ENCODE results near the gene ARHGDIB. TPM values are rescaled to one million over a fixed set of nuclear protein-coding genes. Genes with fewer than 3 reads are reported as not detected.
A peak's percentile ranks its signal among the peaks of the same experiment; 100 is the strongest.

The ARHGDIB gene
- total and polyA plus RNA-seq, 5 donors from 2014 or later, result 1,263 to 4,641 (median 3,646) TPM

DNA sequence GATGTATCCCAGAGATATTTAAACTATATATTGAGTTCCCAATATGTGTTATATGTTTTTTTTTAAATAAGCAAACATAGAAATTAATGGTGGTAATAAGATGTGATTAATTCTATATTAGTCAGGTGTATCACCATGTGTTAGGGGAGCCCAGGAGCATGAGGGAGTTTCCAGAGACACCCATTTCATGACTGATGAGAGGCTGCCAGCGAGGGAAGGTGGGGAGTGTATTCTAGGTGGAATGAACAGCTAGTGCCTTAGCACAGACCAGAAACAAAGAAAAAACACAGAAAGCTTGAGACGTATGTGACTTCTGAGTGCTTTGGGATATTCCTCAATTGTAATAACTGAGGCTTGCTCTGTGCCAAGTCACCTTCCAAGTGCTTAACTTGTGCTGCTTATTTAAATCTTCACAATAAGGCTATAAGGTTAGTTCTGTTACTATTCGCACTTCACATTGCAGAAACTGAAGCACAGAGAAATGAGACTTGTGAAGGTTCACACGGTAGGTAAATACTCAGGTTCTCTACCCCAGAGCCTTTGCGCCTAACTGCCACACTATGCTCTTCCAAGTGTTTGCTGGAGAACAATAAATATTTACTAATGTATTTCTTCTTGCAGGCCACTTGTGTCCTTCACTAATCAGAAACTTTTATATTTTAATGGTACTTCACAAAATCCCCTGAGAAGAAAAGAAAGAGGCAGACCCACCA is 57.9 kb downstream of the ARHGDIB start:
- Histone ChIP-seq H3K27me3 (ENCODE audit: control insufficient read depth, insufficient read depth, low read length) (no peaks in the 10 kb centered on the region), H3K4me1 (ENCODE audit: control insufficient read depth, insufficient read depth, low read length, poor library complexity, severe bottlenecking) (peaks cover 3% of the 10 kb centered on the region), H3K27ac (ENCODE audit: insufficient read depth, low read length, poor library complexity, severe bottlenecking) (no peak overlapping the region), H3K36me3 (ENCODE audit: control insufficient read depth, insufficient read depth, low read length) (no peaks in the 10 kb centered on the region), H3K9me3 (ENCODE audit: control insufficient read depth in 2 of 2, low read length in 2 of 2) (no peaks in the 10 kb centered on the region), H3K4me3 (ENCODE audit: low read depth, low read length) (no peak overlapping the region)
- ATAC-seq (ENCODE audit: low read depth in 2 of 2) (no peak), DNase-seq (no peak)
- H3K27me3 Mint-ChIP-seq, result no peaks in the 10 kb centered on the region
- H3K27ac Mint-ChIP-seq, result peak overlapping the region; percentile 42 to 78 (median 68)
- H3K36me3 Mint-ChIP-seq, result peaks cover 34% of the 10 kb centered on the region
- H3K4me3 Mint-ChIP-seq, result no peak overlapping the region
- H3K9me3 Mint-ChIP-seq, result peaks cover 0 to 3% (median 0%) of the 10 kb centered on the region in 7 donors
- H3K4me1 Mint-ChIP-seq, result peaks cover 13 to 38% (median 17%) of the 10 kb centered on the region in 4 donors

DNA sequence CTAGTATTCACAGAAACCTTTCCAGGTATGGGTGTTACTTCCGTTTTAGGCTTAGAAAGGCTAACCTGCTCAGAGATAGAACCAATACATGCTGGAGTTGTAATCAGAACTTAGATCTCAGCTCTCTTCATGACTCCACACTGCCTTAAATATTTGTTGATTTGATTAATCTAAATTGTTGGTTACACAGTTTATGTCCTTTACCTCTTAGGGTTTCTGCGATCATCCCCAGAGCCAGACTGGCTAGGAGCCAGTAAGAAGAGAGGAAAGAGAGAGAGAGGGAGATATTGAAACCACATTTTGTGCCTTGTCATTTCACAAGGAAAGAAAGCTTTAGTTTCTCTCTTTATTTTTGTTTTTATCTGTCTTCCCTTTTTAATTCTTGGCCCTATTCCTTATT is 58.9 kb downstream of the ARHGDIB start:
- Histone ChIP-seq H3K27me3 (ENCODE audit: control insufficient read depth, insufficient read depth, low read length) (no peaks in the 10 kb centered on the region), H3K4me3 (ENCODE audit: low read depth, low read length) (peak overlapping the region; percentile 20), H3K27ac (ENCODE audit: insufficient read depth, low read length, poor library complexity, severe bottlenecking) (no peak overlapping the region), H3K4me1 (ENCODE audit: control insufficient read depth, insufficient read depth, low read length, poor library complexity, severe bottlenecking) (peaks cover 3% of the 10 kb centered on the region), H3K9me3 (ENCODE audit: control insufficient read depth in 2 of 2, low read length in 2 of 2) (no peaks in the 10 kb centered on the region), H3K36me3 (ENCODE audit: control insufficient read depth, insufficient read depth, low read length) (no peaks in the 10 kb centered on the region)
- peaks cover 0 to 3% (median 0%) of the 10 kb centered on the region in 7 donors for H3K9me3 Mint-ChIP-seq
- ATAC-seq (ENCODE audit: low read depth in 2 of 2) (no peak), DNase-seq (no peak)
- no peak overlapping the region for H3K4me3 Mint-ChIP-seq
- no peak overlapping the region for H3K27ac Mint-ChIP-seq
- H3K36me3 Mint-ChIP-seq, result peaks cover 23% of the 10 kb centered on the region
- H3K27me3 Mint-ChIP-seq, result no peaks in the 10 kb centered on the region
- H3K4me1 Mint-ChIP-seq, result peaks cover 9 to 35% (median 12%) of the 10 kb centered on the region in 4 donors

DNA sequence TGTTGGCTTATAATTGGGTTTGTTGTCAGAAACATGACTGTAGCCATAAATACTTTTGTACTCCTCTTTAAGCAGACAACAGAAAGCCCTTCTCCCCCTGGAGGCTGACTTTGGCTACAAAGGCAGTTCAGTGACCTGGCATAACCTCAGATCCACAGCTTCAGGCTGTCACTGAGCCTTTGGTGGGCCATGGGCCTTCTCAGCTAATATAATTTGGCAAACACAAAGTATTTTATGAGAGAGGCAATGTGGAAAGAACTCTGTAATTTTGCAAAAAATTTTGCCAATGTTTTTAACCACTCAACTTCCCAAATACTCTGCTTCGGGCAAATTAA is 60.2 kb downstream of the ARHGDIB start:
- Histone ChIP-seq H3K4me1 (ENCODE audit: control insufficient read depth, insufficient read depth, low read length, poor library complexity, severe bottlenecking) (peaks cover 3% of the 10 kb centered on the region), H3K36me3 (ENCODE audit: control insufficient read depth, insufficient read depth, low read length) (no peaks in the 10 kb centered on the region), H3K4me3 (ENCODE audit: low read depth, low read length) (no peak overlapping the region), H3K27ac (ENCODE audit: insufficient read depth, low read length, poor library complexity, severe bottlenecking) (no peak overlapping the region), H3K9me3 (ENCODE audit: control insufficient read depth in 2 of 2, low read length in 2 of 2) (no peaks in the 10 kb centered on the region), H3K27me3 (ENCODE audit: control insufficient read depth, insufficient read depth, low read length) (no peaks in the 10 kb centered on the region)
- ATAC-seq (ENCODE audit: low read depth in 2 of 2) (no peak), DNase-seq (no peak)
- peaks cover 14% of the 10 kb centered on the region for H3K36me3 Mint-ChIP-seq
- H3K9me3 Mint-ChIP-seq, result peaks cover 0 to 2% (median 0%) of the 10 kb centered on the region in 7 donors
- no peak overlapping the region for H3K4me3 Mint-ChIP-seq
- H3K4me1 Mint-ChIP-seq, result peaks cover 0 to 32% (median 12%) of the 10 kb centered on the region in 4 donors
- no peaks in the 10 kb centered on the region for H3K27me3 Mint-ChIP-seq
- no peak overlapping the region for H3K27ac Mint-ChIP-seq

DNA sequence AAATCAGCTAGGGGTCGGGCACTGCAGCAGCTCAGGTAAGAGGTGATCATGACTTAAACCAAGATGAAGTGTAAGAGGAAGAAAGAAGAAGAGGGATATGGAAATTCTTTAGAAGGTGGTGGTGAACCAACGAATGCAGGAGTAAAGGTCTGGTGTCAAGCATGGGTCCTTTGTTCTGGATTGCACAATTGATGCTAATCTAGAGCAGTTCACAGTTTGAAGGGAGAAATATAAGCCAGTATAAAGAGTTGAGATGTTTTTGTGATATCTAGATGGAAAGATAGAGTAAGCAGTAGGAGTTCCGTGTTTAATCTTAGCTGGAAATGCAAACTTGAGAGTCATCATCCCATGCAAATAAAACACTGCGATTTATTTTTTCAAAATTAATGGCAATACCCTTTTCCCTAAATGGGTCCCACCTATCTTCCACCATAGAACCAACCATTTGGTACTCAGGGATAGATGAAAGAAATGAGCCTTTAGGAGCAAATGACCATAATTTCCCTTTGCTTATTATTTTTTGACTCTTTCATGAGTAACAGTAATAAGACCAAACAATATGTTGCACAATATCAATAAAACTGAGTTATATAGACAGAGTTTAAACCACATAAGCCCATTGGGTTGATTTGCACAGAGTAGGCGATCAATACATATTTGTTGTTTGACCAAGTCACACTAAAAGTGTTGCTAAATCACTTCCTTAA is 60.7 kb downstream of the ARHGDIB start:
- H3K9me3 Mint-ChIP-seq, result no peaks in the 10 kb centered on the region
- Histone ChIP-seq H3K4me3 (ENCODE audit: low read depth, low read length) (no peak overlapping the region), H3K27me3 (ENCODE audit: control insufficient read depth, insufficient read depth, low read length) (no peaks in the 10 kb centered on the region), H3K36me3 (ENCODE audit: control insufficient read depth, insufficient read depth, low read length) (no peaks in the 10 kb centered on the region), H3K4me1 (ENCODE audit: control insufficient read depth, insufficient read depth, low read length, poor library complexity, severe bottlenecking) (peaks cover 2% of the 10 kb centered on the region), H3K9me3 (ENCODE audit: control insufficient read depth in 2 of 2, low read length in 2 of 2) (no peaks in the 10 kb centered on the region), H3K27ac (ENCODE audit: insufficient read depth, low read length, poor library complexity, severe bottlenecking) (no peak overlapping the region)
- H3K27ac Mint-ChIP-seq, result no peak overlapping the region
- peaks cover 14% of the 10 kb centered on the region for H3K36me3 Mint-ChIP-seq
- peaks cover 0 to 29% (median 11%) of the 10 kb centered on the region in 4 donors for H3K4me1 Mint-ChIP-seq
- DNase-seq, result no peak
- no peaks in the 10 kb centered on the region for H3K27me3 Mint-ChIP-seq
- no peak overlapping the region for H3K4me3 Mint-ChIP-seq
- ATAC-seq (ENCODE audit: low read depth in 2 of 2), result no peak

DNA sequence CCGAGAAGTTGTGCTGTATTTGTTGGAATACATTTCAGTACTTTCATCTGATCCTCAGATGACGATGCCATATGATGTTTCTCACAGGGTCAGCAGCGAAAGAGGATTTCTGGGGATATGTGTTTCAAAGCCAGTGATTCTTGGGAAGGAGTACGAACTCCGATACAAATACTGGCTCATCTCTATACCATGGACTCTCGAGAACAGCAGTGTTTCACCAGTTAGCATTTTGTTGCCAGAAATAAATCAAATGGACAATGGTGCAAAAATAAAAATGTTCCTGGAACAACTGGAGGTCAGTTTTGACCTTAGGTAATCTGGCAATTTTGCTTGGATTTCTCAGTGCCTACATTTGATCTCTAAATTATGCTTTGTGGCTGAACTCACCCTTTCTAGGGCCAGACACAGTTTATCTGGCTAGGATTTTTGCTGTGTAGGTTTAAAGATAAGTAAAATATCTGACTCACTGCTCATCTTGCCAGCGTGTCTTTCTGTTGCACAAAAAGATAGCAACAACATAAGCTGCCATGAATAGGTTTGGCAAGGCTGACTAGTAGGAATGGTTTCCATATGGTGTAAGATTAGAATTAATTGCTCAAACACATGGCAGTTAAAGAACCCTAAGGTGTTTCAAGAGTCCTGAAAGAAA is 64.8 kb downstream of the ARHGDIB start:
- DNase-seq (no peak), ATAC-seq (ENCODE audit: low read depth in 2 of 2) (no peak)
- no peak overlapping the region for H3K4me3 Mint-ChIP-seq
- H3K9me3 Mint-ChIP-seq, result peaks cover 0 to 3% (median 0%) of the 10 kb centered on the region in 7 donors
- Histone ChIP-seq H3K27me3 (ENCODE audit: control insufficient read depth, insufficient read depth, low read length) (no peaks in the 10 kb centered on the region), H3K4me3 (ENCODE audit: low read depth, low read length) (no peak overlapping the region), H3K4me1 (ENCODE audit: control insufficient read depth, insufficient read depth, low read length, poor library complexity, severe bottlenecking) (no peaks in the 10 kb centered on the region), H3K36me3 (ENCODE audit: control insufficient read depth, insufficient read depth, low read length) (no peaks in the 10 kb centered on the region), H3K27ac (ENCODE audit: insufficient read depth, low read length, poor library complexity, severe bottlenecking) (no peak overlapping the region), H3K9me3 (ENCODE audit: control insufficient read depth in 2 of 2, low read length in 2 of 2) (no peaks in the 10 kb centered on the region)
- H3K4me1 Mint-ChIP-seq, result no peaks in the 10 kb centered on the region
- H3K27me3 Mint-ChIP-seq, result no peaks in the 10 kb centered on the region
- peaks cover 7% of the 10 kb centered on the region for H3K36me3 Mint-ChIP-seq
- no peak overlapping the region for H3K27ac Mint-ChIP-seq

DNA sequence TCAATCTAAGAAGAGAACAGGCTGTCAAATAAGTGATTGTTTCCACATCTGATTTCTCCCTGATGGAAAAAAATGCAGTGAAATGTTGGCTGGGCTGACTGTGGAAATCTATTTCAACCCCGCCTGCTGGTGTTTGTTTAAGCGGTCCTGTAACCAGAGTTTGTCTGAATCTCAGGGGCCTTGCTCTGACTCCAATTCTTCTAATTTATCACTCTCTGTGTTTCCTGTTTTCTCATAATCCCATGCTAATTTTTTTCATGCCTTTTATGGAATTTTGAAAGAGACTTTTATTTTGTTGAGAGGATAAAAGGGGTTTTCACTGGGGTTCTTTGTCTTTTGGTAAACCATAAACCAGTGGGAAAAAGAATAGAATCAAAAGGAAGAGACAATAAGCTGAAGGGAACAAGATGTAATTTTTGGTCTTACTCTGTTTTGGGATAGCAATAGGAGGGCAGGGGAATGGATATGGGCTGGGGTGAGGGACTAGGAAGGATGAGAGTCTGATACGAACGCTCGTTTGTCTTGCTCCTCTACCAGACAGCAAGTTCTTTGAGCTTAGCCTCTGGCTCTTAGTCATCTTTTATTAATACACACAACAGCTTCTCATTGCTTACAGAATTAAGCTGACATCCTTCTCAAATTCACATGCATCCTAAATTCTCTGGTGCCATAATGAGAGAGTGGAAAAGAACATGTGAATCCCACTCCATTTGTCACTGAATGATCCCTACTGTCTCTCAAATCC is 67.7 kb downstream of the ARHGDIB start:
- Histone ChIP-seq H3K9me3 (ENCODE audit: control insufficient read depth in 2 of 2, low read length in 2 of 2) (no peaks in the 10 kb centered on the region), H3K4me1 (ENCODE audit: control insufficient read depth, insufficient read depth, low read length, poor library complexity, severe bottlenecking) (no peaks in the 10 kb centered on the region), H3K27ac (ENCODE audit: insufficient read depth, low read length, poor library complexity, severe bottlenecking) (no peak overlapping the region), H3K36me3 (ENCODE audit: control insufficient read depth, insufficient read depth, low read length) (no peaks in the 10 kb centered on the region), H3K27me3 (ENCODE audit: control insufficient read depth, insufficient read depth, low read length) (peaks cover 3% of the 10 kb centered on the region), H3K4me3 (ENCODE audit: low read depth, low read length) (no peak overlapping the region)
- peak overlapping the region in 1 of 3 donors; percentile 68 for H3K27ac Mint-ChIP-seq
- no peaks in the 10 kb centered on the region for H3K36me3 Mint-ChIP-seq
- no peak for ATAC-seq (ENCODE audit: low read depth in 2 of 2)
- no peak overlapping the region for H3K4me3 Mint-ChIP-seq
- H3K9me3 Mint-ChIP-seq, result peaks cover 0 to 3% (median 0%) of the 10 kb centered on the region in 7 donors
- no peak for DNase-seq
- peaks cover 2% of the 10 kb centered on the region for H3K27me3 Mint-ChIP-seq
- H3K4me1 Mint-ChIP-seq, result no peaks in the 10 kb centered on the region

DNA sequence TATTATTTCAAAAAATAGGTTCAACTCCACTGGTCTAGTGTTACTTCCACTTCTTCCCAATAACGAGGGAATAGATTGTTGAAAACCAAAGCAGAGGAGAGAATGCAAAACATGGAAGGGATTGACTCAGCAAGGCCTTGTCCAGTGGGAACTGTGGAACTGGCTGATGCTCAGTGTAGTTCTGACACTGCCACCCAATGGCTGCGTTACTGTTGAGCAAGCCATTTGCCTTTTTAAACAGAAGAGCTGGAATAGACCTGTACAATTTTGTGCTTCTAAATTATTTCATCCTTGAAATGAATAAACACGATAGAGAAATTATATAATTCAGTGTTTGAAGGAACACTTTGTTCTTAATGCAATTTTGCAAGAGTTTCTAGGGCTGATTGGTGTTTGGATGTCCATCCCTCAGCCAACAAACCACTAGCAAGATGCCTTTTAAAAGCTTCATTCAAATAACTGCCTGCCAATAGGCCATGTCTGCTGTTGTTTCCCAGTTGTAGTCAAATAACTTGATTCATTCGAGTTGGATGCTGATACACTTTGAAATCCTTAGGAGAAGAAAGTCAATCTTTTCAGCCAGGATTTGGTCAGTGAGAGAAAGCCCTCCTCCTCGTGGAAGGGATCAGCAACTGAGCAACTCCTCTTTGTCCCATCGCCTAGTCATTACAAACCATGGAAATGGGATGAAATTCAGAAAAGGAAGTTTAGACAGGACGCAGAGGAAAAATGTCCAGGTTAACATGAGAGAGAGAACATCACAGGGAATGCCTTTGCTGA is 68.5 kb downstream of the ARHGDIB start:
- H3K9me3 Mint-ChIP-seq, result peaks cover 0 to 3% (median 0%) of the 10 kb centered on the region in 7 donors
- DNase-seq (no peak), ATAC-seq (ENCODE audit: low read depth in 2 of 2) (no peak)
- no peaks in the 10 kb centered on the region for H3K4me1 Mint-ChIP-seq
- Histone ChIP-seq H3K27me3 (ENCODE audit: control insufficient read depth, insufficient read depth, low read length) (peaks cover 3% of the 10 kb centered on the region), H3K4me1 (ENCODE audit: control insufficient read depth, insufficient read depth, low read length, poor library complexity, severe bottlenecking) (no peaks in the 10 kb centered on the region), H3K27ac (ENCODE audit: insufficient read depth, low read length, poor library complexity, severe bottlenecking) (no peak overlapping the region), H3K9me3 (ENCODE audit: control insufficient read depth in 2 of 2, low read length in 2 of 2) (no peaks in the 10 kb centered on the region), H3K4me3 (ENCODE audit: low read depth, low read length) (no peak overlapping the region), H3K36me3 (ENCODE audit: control insufficient read depth, insufficient read depth, low read length) (no peaks in the 10 kb centered on the region)
- no peaks in the 10 kb centered on the region for H3K36me3 Mint-ChIP-seq
- no peak overlapping the region for H3K4me3 Mint-ChIP-seq
- peak overlapping the region in 1 of 3 donors; percentile 68 for H3K27ac Mint-ChIP-seq
- peaks cover 9% of the 10 kb centered on the region for H3K27me3 Mint-ChIP-seq
